ENCODE measurements around the gene MIXL1. TPM values are rescaled to one million over a fixed set of nuclear protein-coding genes. Genes with fewer than 3 reads are reported as not detected.

MIXL1 gene
- total and polyA plus RNA-seq, 2 of the 13 experiments (the other 11 are each of a cell fraction or from before 2014, with no cell fraction given) = 7.6 to 18.5 TPM

GRCh38 chr1:226216056-226216455 lies 7.4 kb upstream of the MIXL1 start:
- peaks cover 0 to 2% of the 10 kb centered on the region in 2 experiments; a peak in 3 of 5 replicates for H3K27me3 ChIP-seq (ENCODE audit: control insufficient read depth in 1 of 2, insufficient read depth in 2 of 2, low read length in 2 of 2)
- H3K4me1 ChIP-seq (ENCODE audit: insufficient read depth, low read length) = peaks cover 51% of the 10 kb centered on the region
- no TSS peak for BruUV-seq (replicated peaks)
- intact Hi-C loops (cut with micrococcal nuclease; ENCODE audit: unreplicated experiment) = no loop called here
- no peak overlapping the region for H3K4me2 ChIP-seq (ENCODE audit: low read depth, low read length)
- 60% methylated on average over 5 of the region's 5 CpGs for WGBS (ENCODE audit: low lambda C conversion rate)
- H3K9me3 ChIP-seq (ENCODE audit: low read length) = no peaks in the 10 kb centered on the region
- H3K9ac ChIP-seq (ENCODE audit: insufficient read depth, low read depth, low read length) = no peak overlapping the region
- H3K4me3 ChIP-seq (replicated peaks in 1 of 3; ENCODE audit: insufficient read depth in 1 of 3, low read depth in 2 of 3, low read length in 3 of 3) = no peak overlapping the region
- no peak for ATAC-seq
- no peak for FAIRE-seq
- no peaks in the 10 kb centered on the region for H3K36me3 ChIP-seq (replicated peaks in 1 of 2; ENCODE audit: control insufficient read depth in 1 of 2, insufficient read depth in 2 of 2, low read length in 2 of 2)
- no peak overlapping the region for H2AFZ ChIP-seq (ENCODE audit: low read length)
- no peak for TF ChIP-seq SRSF4 (IDR thresholded peaks at IDR 0.05; ENCODE audit: low read depth, low read length, poor library complexity, severe bottlenecking)
- TF ChIP-seq ZNF615 (CRISPR knock-in tag; IDR thresholded peaks at IDR 0.05; ENCODE audit: borderline replicate concordance) = no peak
- TF ChIP-seq ZNF510 (CRISPR knock-in tag; IDR thresholded peaks at IDR 0.05; ENCODE audit: low read depth) = no peak
- TF ChIP-seq KDM6A (CRISPR knock-in tag; IDR thresholded peaks at IDR 0.05; ENCODE audit: low read depth) = no peak
- no peak for TF ChIP-seq ZBTB10 (CRISPR knock-in tag; IDR thresholded peaks at IDR 0.05; ENCODE audit: borderline replicate concordance)
- TF ChIP-seq MED1 (CRISPR knock-in tag; IDR thresholded peaks at IDR 0.05) = no peak
- no peak for TF ChIP-seq MXD1 (CRISPR knock-in tag; IDR thresholded peaks at IDR 0.05)
- no peak for TF ChIP-seq ZMYM2 (CRISPR knock-in tag; IDR thresholded peaks at IDR 0.05)
- TF ChIP-seq GTF3A (CRISPR knock-in tag; conservative IDR thresholded peaks at IDR 0.05) = no peak
- TF ChIP-seq PCBP1 (IDR thresholded peaks at IDR 0.05; ENCODE audit: borderline replicate concordance, low read depth, low read length) = no peak
- no peak for TF ChIP-seq ZC3H4 (CRISPR knock-in tag; IDR thresholded peaks at IDR 0.05; ENCODE audit: borderline replicate concordance)
- no peak for TF ChIP-seq KAT2B (IDR thresholded peaks at IDR 0.05; ENCODE audit: borderline replicate concordance, low read depth, low read length)
- no peak for TF ChIP-seq PREB (CRISPR knock-in tag; IDR thresholded peaks at IDR 0.05)
- ChIA-PET CTCF (ENCODE audit: low intra/inter-chr PET ratio, low total read pairs) (no interaction called here), POLR2A (no interaction called here)
- DNase-seq (ENCODE audit: low spot score) = no peak
- H3K79me2 ChIP-seq (ENCODE audit: insufficient read depth, low read length) = no peaks in the 10 kb centered on the region
- in situ Hi-C loops (cut with HindIII; ENCODE audit: extremely low pct_ligation_motif_present, low pct_unique_long_range_greater_than_20kb) = no loop called here
- H3K27ac ChIP-seq (ENCODE audit: extremely low read length, insufficient read depth, low read length) = no peak overlapping the region
- no peaks in the 10 kb centered on the region for H4K20me1 ChIP-seq (ENCODE audit: insufficient read depth, low read length)
